ENCODE measurements around the gene LRP1B. TPM values are rescaled to one million over a fixed set of nuclear protein-coding genes. Genes with fewer than 3 reads are reported as not detected.

The LRP1B gene
- total RNA-seq, 4 donors from 2014 or later = 0.85 to 3.3 (median 1.1) TPM; not detected in 1

- TF ChIP-seq POLR2A (IDR thresholded peaks at IDR 0.05) = no peak
- TF ChIP-seq, protein P1, sequence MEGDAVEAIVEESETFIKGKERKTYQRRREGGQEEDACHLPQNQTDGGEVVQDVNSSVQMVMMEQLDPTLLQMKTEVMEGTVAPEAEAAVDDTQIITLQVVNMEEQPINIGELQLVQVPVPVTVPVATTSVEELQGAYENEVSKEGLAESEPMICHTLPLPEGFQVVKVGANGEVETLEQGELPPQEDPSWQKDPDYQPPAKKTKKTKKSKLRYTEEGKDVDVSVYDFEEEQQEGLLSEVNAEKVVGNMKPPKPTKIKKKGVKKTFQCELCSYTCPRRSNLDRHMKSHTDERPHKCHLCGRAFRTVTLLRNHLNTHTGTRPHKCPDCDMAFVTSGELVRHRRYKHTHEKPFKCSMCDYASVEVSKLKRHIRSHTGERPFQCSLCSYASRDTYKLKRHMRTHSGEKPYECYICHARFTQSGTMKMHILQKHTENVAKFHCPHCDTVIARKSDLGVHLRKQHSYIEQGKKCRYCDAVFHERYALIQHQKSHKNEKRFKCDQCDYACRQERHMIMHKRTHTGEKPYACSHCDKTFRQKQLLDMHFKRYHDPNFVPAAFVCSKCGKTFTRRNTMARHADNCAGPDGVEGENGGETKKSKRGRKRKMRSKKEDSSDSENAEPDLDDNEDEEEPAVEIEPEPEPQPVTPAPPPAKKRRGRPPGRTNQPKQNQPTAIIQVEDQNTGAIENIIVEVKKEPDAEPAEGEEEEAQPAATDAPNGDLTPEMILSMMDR (IDR thresholded peaks at IDR 0.05) = no peak
- no peak for DNase-seq
- Histone ChIP-seq H3K9me3 (no peaks in the 10 kb centered on the region), H3K27ac (no peak overlapping the region), H3K36me3 (no peaks in the 10 kb centered on the region), H3K4me1 (no peaks in the 10 kb centered on the region), H3K4me3 (no peak overlapping the region), H3K27me3 (no peaks in the 10 kb centered on the region)
Measured at GRCh38 chr2:141482697-141483096, 648.1 kb downstream of the LRP1B start.

DNA sequence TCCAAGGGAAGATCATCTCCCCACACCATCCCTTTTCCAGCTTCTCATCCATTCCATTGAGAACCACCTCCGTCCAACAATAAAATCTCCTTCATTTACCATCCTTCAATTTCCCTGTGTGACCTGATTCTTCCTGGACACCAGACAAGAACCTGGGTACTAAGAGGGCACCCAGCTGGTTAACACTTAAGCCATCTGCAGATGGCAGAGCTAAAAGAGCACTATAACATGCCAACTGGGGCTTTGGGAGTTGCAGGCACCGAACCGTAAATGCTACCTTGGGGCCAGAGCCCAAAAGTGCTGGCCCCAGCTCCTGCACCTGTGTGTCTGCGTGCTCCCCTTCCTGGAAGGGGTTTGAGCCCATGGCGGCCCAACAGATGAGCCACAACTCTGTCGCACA is 655.0 kb downstream of the LRP1B start:
- Histone ChIP-seq H3K9me3 (no peaks in the 10 kb centered on the region), H3K4me1 (no peaks in the 10 kb centered on the region), H3K36me3 (no peaks in the 10 kb centered on the region), H3K27ac (no peak overlapping the region), H3K4me3 (no peak overlapping the region), H3K27me3 (no peaks in the 10 kb centered on the region)
- TF ChIP-seq, protein P1 (IDR thresholded peaks at IDR 0.05) = no peak
- no peak for TF ChIP-seq POLR2A (IDR thresholded peaks at IDR 0.05)
- DNase-seq = no peak

GRCh38 chr2:141468761-141469160 is 662.1 kb downstream of the LRP1B start:
- TF ChIP-seq, protein P1 (IDR thresholded peaks at IDR 0.05) = no peak
- TF ChIP-seq POLR2A (IDR thresholded peaks at IDR 0.05) = no peak
- H3K9me3 ChIP-seq = no peaks in the 10 kb centered on the region
- no peaks in the 10 kb centered on the region for H3K4me1 ChIP-seq
- DNase-seq = no peak
- no peak overlapping the region for H3K27ac ChIP-seq
- H3K27me3 ChIP-seq = no peaks in the 10 kb centered on the region
- H3K36me3 ChIP-seq = no peaks in the 10 kb centered on the region
- H3K4me3 ChIP-seq = no peak overlapping the region

DNA sequence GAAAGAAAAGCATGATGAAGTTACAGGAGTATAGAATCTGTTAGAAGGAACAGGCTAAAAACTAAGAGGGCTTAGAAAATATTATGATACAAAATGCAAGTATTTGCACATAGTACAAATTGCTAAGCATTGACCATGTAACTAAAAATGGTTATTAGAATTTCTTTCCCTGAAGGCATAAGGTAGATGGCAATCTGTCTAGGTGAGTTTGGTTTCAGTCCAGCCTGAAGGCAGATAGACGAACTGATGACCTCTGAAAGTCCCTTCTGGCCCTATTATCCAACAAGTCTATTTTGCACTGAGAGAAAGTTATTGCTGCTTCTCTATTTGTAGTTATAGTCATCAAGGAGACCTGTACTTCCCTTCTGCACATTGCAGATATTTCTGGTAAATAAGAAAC is 663.5 kb downstream of the LRP1B start:
- DNase-seq = no peak
- TF ChIP-seq POLR2A (IDR thresholded peaks at IDR 0.05) = no peak
- TF ChIP-seq, protein P1 (IDR thresholded peaks at IDR 0.05) = no peak
- no peak overlapping the region for H3K4me3 ChIP-seq

GRCh38 chr2:141464995-141465394 is 665.8 kb downstream of the LRP1B start:
- DNase-seq = no peak
- H3K27ac ChIP-seq = no peak overlapping the region
- H3K4me3 ChIP-seq = no peak overlapping the region
- TF ChIP-seq, protein P1 (IDR thresholded peaks at IDR 0.05) = no peak
- no peak for TF ChIP-seq POLR2A (IDR thresholded peaks at IDR 0.05)
- H3K36me3 ChIP-seq = no peaks in the 10 kb centered on the region
- H3K27me3 ChIP-seq = no peaks in the 10 kb centered on the region
- no peaks in the 10 kb centered on the region for H3K9me3 ChIP-seq
- no peaks in the 10 kb centered on the region for H3K4me1 ChIP-seq

More for the DNA sequence above, 663.5 kb downstream of the LRP1B start:
- no peaks in the 10 kb centered on the region for H3K9me3 ChIP-seq
- H3K36me3 ChIP-seq = no peaks in the 10 kb centered on the region
- H3K27me3 ChIP-seq = no peaks in the 10 kb centered on the region
- no peaks in the 10 kb centered on the region for H3K4me1 ChIP-seq
- H3K27ac ChIP-seq = no peak overlapping the region

- TF ChIP-seq, protein P1 (IDR thresholded peaks at IDR 0.05) = no peak
- no peak for TF ChIP-seq POLR2A (IDR thresholded peaks at IDR 0.05)
- H3K4me3 ChIP-seq = no peak overlapping the region
- H3K9me3 ChIP-seq = no peaks in the 10 kb centered on the region
- no peaks in the 10 kb centered on the region for H3K27me3 ChIP-seq
- no peak for DNase-seq
- no peaks in the 10 kb centered on the region for H3K36me3 ChIP-seq
- no peak overlapping the region for H3K27ac ChIP-seq
- H3K4me1 ChIP-seq = no peaks in the 10 kb centered on the region
Measured at GRCh38 chr2:141458351-141458750, 672.5 kb downstream of the LRP1B start.

All from Peyer's patch (tissue), 4 donors.